Measurements from ENCODE around the gene SNTG2. TPM values are rescaled to one million over a fixed set of nuclear protein-coding genes. Genes with fewer than 3 reads are reported as not detected.
"Not testable (repeated sequence)": the region's sequence is repeated elsewhere in the genome, so short reads cannot be mapped to it uniquely, and the experiment has no call there.

Gene SNTG2
- total RNA-seq, 1 experiment from 2014 or later = not detected

GRCh38 chr2:1091895-1092585, 141.4 kb downstream of the SNTG2 start:
- CTCF ChIA-PET = no interaction called here
- Mint-ChIP-seq H3K9me3 (ENCODE audit: unreplicated experiment) (no peaks in the 10 kb centered on the region), H3K4me1 (ENCODE audit: low read depth, unreplicated experiment) (no peaks in the 10 kb centered on the region), H3K27ac (ENCODE audit: unreplicated experiment) (no peak overlapping the region), H3K36me3 (ENCODE audit: insufficient read depth, unreplicated experiment) (no peaks in the 10 kb centered on the region), H3K4me3 (ENCODE audit: unreplicated experiment) (no peak overlapping the region), H3K27me3 (ENCODE audit: insufficient read depth, unreplicated experiment) (no peaks in the 10 kb centered on the region)
- Histone ChIP-seq H3K9me3 (no peaks in the 10 kb centered on the region), H3K4me1 (no peaks in the 10 kb centered on the region), H3K27me3 (replicated peaks; ENCODE audit: control insufficient read depth, insufficient read depth, low read length) (no peaks in the 10 kb centered on the region), H3K36me3 (ENCODE audit: control insufficient read depth, insufficient read depth, low read length) (no peaks in the 10 kb centered on the region), H3K4me3 (ENCODE audit: low read depth, low read length) (no peak overlapping the region)
- no peak for TF ChIP-seq CTCF (IDR thresholded peaks at IDR 0.05; ENCODE audit: insufficient read depth in 1 of 2, low read depth in 1 of 2, low read length in 1 of 2, severe bottlenecking in 1 of 2, unreplicated experiment in 1 of 2)
- intact Hi-C loops (cut with micrococcal nuclease; ENCODE audit: unreplicated experiment) = no loop called here
- DNase-seq = no peak
- no TSS peak for BruUV-seq (replicated peaks)
- POLR2A ChIA-PET = no interaction called here

- CTCF ChIA-PET; H3K27me3 Mint-ChIP-seq (ENCODE audit: insufficient read depth, unreplicated experiment); H3K4me3 Mint-ChIP-seq (ENCODE audit: unreplicated experiment); POLR2A ChIA-PET; intact Hi-C loops (cut with micrococcal nuclease; ENCODE audit: unreplicated experiment); BruUV-seq (replicated peaks); H3K4me1 ChIP-seq; DNase-seq; H3K9me3 ChIP-seq; H3K9me3 Mint-ChIP-seq (ENCODE audit: unreplicated experiment); H3K27ac Mint-ChIP-seq (ENCODE audit: unreplicated experiment); H3K27me3 ChIP-seq (replicated peaks; ENCODE audit: control insufficient read depth, insufficient read depth, low read length); H3K4me3 ChIP-seq (ENCODE audit: low read depth, low read length); H3K36me3 Mint-ChIP-seq (ENCODE audit: insufficient read depth, unreplicated experiment); H3K36me3 ChIP-seq (ENCODE audit: control insufficient read depth, insufficient read depth, low read length); H3K4me1 Mint-ChIP-seq (ENCODE audit: low read depth, unreplicated experiment): not testable (repeated sequence)
Measured at GRCh38 chr2:1093668-1094067, 143.0 kb downstream of the SNTG2 start.

GRCh38 chr2:1097101-1097500, 146.5 kb downstream of the SNTG2 start:
- Mint-ChIP-seq H3K27me3 (ENCODE audit: insufficient read depth, unreplicated experiment) (no peaks in the 10 kb centered on the region), H3K9me3 (ENCODE audit: unreplicated experiment) (no peaks in the 10 kb centered on the region), H3K36me3 (ENCODE audit: insufficient read depth, unreplicated experiment) (no peaks in the 10 kb centered on the region), H3K4me3 (ENCODE audit: unreplicated experiment) (no peak overlapping the region), H3K4me1 (ENCODE audit: low read depth, unreplicated experiment) (no peaks in the 10 kb centered on the region), H3K27ac (ENCODE audit: unreplicated experiment) (no peak overlapping the region)
- ChIA-PET CTCF (no interaction called here), POLR2A (no interaction called here)
- Histone ChIP-seq H3K9me3 (no peaks in the 10 kb centered on the region), H3K27me3 (replicated peaks; ENCODE audit: control insufficient read depth, insufficient read depth, low read length) (no peaks in the 10 kb centered on the region), H3K36me3 (ENCODE audit: control insufficient read depth, insufficient read depth, low read length) (no peaks in the 10 kb centered on the region), H3K4me1 (no peaks in the 10 kb centered on the region), H3K4me3 (ENCODE audit: low read depth, low read length) (no peak overlapping the region)
- no peak for DNase-seq
- TF ChIP-seq CTCF (IDR thresholded peaks at IDR 0.05; ENCODE audit: insufficient read depth in 1 of 2, low read depth in 1 of 2, low read length in 1 of 2, severe bottlenecking in 1 of 2, unreplicated experiment in 1 of 2) = no peak
- no TSS peak for BruUV-seq (replicated peaks)
- intact Hi-C loops (cut with micrococcal nuclease; ENCODE audit: unreplicated experiment) = no loop called here

- Mint-ChIP-seq H3K4me1 (ENCODE audit: low read depth, unreplicated experiment) (no peaks in the 10 kb centered on the region), H3K36me3 (ENCODE audit: insufficient read depth, unreplicated experiment) (no peaks in the 10 kb centered on the region), H3K4me3 (ENCODE audit: unreplicated experiment) (no peak overlapping the region), H3K9me3 (ENCODE audit: unreplicated experiment) (no peaks in the 10 kb centered on the region), H3K27me3 (ENCODE audit: insufficient read depth, unreplicated experiment) (no peaks in the 10 kb centered on the region), H3K27ac (ENCODE audit: unreplicated experiment) (no peak overlapping the region)
- no peaks in the 10 kb centered on the region for H3K27me3 ChIP-seq (replicated peaks; ENCODE audit: control insufficient read depth, insufficient read depth, low read length)
- ChIA-PET CTCF (no interaction called here), POLR2A (no interaction called here)
- TF ChIP-seq CTCF (IDR thresholded peaks at IDR 0.05; ENCODE audit: insufficient read depth in 1 of 2, low read depth in 1 of 2, low read length in 1 of 2, severe bottlenecking in 1 of 2, unreplicated experiment in 1 of 2) = no peak
- H3K36me3 ChIP-seq (ENCODE audit: control insufficient read depth, insufficient read depth, low read length) = no peaks in the 10 kb centered on the region
- no peak for DNase-seq
- H3K4me1 ChIP-seq = no peaks in the 10 kb centered on the region
- H3K9me3 ChIP-seq = no peaks in the 10 kb centered on the region
- no peak overlapping the region for H3K4me3 ChIP-seq (ENCODE audit: low read depth, low read length)
- BruUV-seq (replicated peaks) = no TSS peak
- intact Hi-C loops (cut with micrococcal nuclease; ENCODE audit: unreplicated experiment) = no loop called here
Measured at GRCh38 chr2:1099418-1099817, 148.8 kb downstream of the SNTG2 start.
